A549 (cell line): ENCODE measurements around the gene ABCC5. TPM values are rescaled to one million over a fixed set of nuclear protein-coding genes. Genes with fewer than 3 reads are reported as not detected.

Source experiments
- ATAC-seq, 2 experiments: fragments of 200-7000 bp in 1 of 2; fragments of >200 bp in 1 of 2; cut with Nextera tagmentation in 1 of 2; cut with Tn5 transposase in 1 of 2; 3 replicates each; pipeline versions ENCODE4 v1.8.0 to v1.9.1; 2018 to 2020; ENCODE audit warnings: mild to moderate bottlenecking in 1 of 2, moderate library complexity in 1 of 2
- CTCF ChIA-PET: fragments of 300-600 bp; sonication (Branson Sonifier 250); formaldehyde crosslinking; extraction: SDS; loops from one replicate; lab custom pipeline; 2021; ENCODE audit warnings: antibody characterized with exemption, inconsistent platforms; lab: Yijun Ruan, JAX
- POLR2A ChIA-PET: fragments of 350-600 bp; formaldehyde crosslinking; extraction: SDS; loops from one replicate; lab custom pipeline; 2021; ENCODE audit warnings: antibody characterized with exemption, inconsistent platforms; lab: Yijun Ruan, JAX
- DNase-seq, 2 experiments: peaks; one replicate each; pipeline versions ENCODE4 v3.0.0 to v3.0.0-alpha.2; 2011 to 2016; ENCODE audit warnings: low read depth in 1 of 2, low spot score in 1 of 2
- FAIRE-seq: peaks from 2 replicates; lab custom pipeline; 2011; peaks lifted over from hg19 to GRCh38; lab: Jason Lieb, UNC
- H3K27ac ChIP-seq, 2 experiments: fragments of >200 bp; sonication (Bioruptor Twin); formaldehyde crosslinking; 3 replicates each; pipeline ENCODE4 v1.5.1; 2016 to 2017
- H3K4me1 ChIP-seq: fragments of >200 bp; sonication (Bioruptor Twin); formaldehyde crosslinking; 3 replicates; pipeline ENCODE4 v1.6.1; 2016
- H3K4me2 ChIP-seq: fragments of >200 bp; sonication (Bioruptor Twin); formaldehyde crosslinking; 3 replicates; pipeline ENCODE4 v1.6.1; 2016
- H3K4me3 ChIP-seq: fragments of >200 bp; sonication (Bioruptor Twin); formaldehyde crosslinking; 3 replicates; pipeline ENCODE4 v1.5.1; 2016
- H3K9me3 ChIP-seq: fragments of >200 bp; sonication (Bioruptor Twin); formaldehyde crosslinking; 3 replicates; pipeline ENCODE4 v1.6.1; 2016
- CBX2 ChIP-seq: fragments of 200-600 bp; sonication (generic); IDR thresholded peaks from 2 replicates; pipeline ENCODE4 v1.6.1; 2016; ENCODE audit warnings: low read depth, mild to moderate bottlenecking, borderline replicate concordance
- CBX8 ChIP-seq: fragments of 200-600 bp; sonication (generic); IDR thresholded peaks from 2 replicates; pipeline ENCODE4 v1.6.1; 2016
- E2F6 ChIP-seq: IDR thresholded peaks from 2 replicates; pipeline ENCODE4 v1.6.1; 2012; ENCODE audit warnings: low read depth, borderline replicate concordance
- EP300 ChIP-seq, 2 experiments: fragments of >200 bp; sonication (Bioruptor Twin); formaldehyde crosslinking; IDR thresholded peaks; 2 replicates in 1 of 2; 3 replicates in 1 of 2; pipeline ENCODE4 v1.6.1; 2016 to 2017
- FOSL2 ChIP-seq, 2 experiments: fragments of 450-650 bp in 1 of 2; fragments of >200 bp in 1 of 2; sonication (Bioruptor Twin) in 1 of 2; formaldehyde crosslinking; IDR thresholded peaks; 2 replicates each; pipeline versions ENCODE4 v1.5.0 to v1.6.1; 2016 to 2020; ENCODE audit warnings: mild to moderate bottlenecking in 1 of 2, moderate library complexity in 1 of 2
- GATA3 ChIP-seq: IDR thresholded peaks from 2 replicates; pipeline ENCODE4 v1.6.1; 2012; ENCODE audit warnings: borderline replicate concordance
- HES2 ChIP-seq: fragments of >200 bp; sonication (Bioruptor Twin); formaldehyde crosslinking; IDR thresholded peaks from 2 replicates; pipeline ENCODE4 v1.6.1; 2016
- HMGXB4 ChIP-seq: fragments of 250-450 bp; sonication (Bioruptor Pico); IDR thresholded peaks from 2 replicates; pipeline ENCODE4 v1.5.0; 2021; ENCODE audit warnings: mild to moderate bottlenecking, moderate library complexity, borderline replicate concordance
- HOXB13 ChIP-seq: fragments of 250-450 bp; sonication (Bioruptor Pico); IDR thresholded peaks from 2 replicates; pipeline ENCODE4 v1.5.0; 2020; ENCODE audit warnings: low read depth, mild to moderate bottlenecking, moderate library complexity
- JUN ChIP-seq, 2 experiments: fragments of >200 bp; sonication (Bioruptor Twin); formaldehyde crosslinking; IDR thresholded peaks; 2 replicates in 1 of 2; 3 replicates in 1 of 2; pipeline ENCODE4 v1.6.1; 2016 to 2017
- MAX ChIP-seq: IDR thresholded peaks from 2 replicates; pipeline ENCODE4 v1.6.1; 2012
- NFE2L2 ChIP-seq: fragments of 150-350 bp; conservative IDR thresholded peaks from 2 replicates; pipeline ENCODE4 v1.6.1; 2014; ENCODE audit warnings: low read length
- NR3C1 ChIP-seq: fragments of >200 bp; sonication (Bioruptor Twin); formaldehyde crosslinking; IDR thresholded peaks from 3 replicates; pipeline ENCODE4 v1.6.1; 2017
- POLR2A ChIP-seq: IDR thresholded peaks from 2 replicates; pipeline ENCODE4 v1.6.1; 2012; ENCODE audit warnings: mild to moderate bottlenecking, low read length
- POLR2AphosphoS2 ChIP-seq: conservative IDR thresholded peaks from 2 replicates; pipeline ENCODE4 v1.6.1; 2012; ENCODE audit warnings: low read length, improper control_type of control experiment, inconsistent platforms
- RFX5 ChIP-seq: fragments of 450-650 bp; IDR thresholded peaks from 2 replicates; pipeline ENCODE4 v1.7.1; 2014; ENCODE audit warnings: antibody characterized with exemption, mild to moderate bottlenecking, moderate library complexity
- SREBF2 ChIP-seq: fragments of 450-650 bp; IDR thresholded peaks from 2 replicates; pipeline ENCODE4 v1.6.1; 2014; ENCODE audit warnings: mild to moderate bottlenecking, moderate library complexity
- ZNF302 ChIP-seq: fragments of 250-450 bp; sonication (Bioruptor Pico); IDR thresholded peaks from 2 replicates; pipeline ENCODE4 v1.9.0; 2021; ENCODE audit warnings: inconsistent platforms, mild to moderate bottlenecking, moderate library complexity
- ZSCAN20 ChIP-seq: fragments of 250-450 bp; sonication (Bioruptor Pico); IDR thresholded peaks from 2 replicates; pipeline ENCODE4 v1.8.0; 2022; ENCODE audit warnings: mild to moderate bottlenecking, moderate library complexity
- WGBS: methylation state at CpG from one replicate; pipeline ENCODE4 v1.1.6; 2017; ENCODE audit errors: missing lambda C conversion rate; 5-methylcytosine and 5-hydroxymethylcytosine counted together
- polyA plus RNA-seq, 4 experiments: library from polyadenylated mRNA; depleted of rRNA in 3 of 4; stranded (reverse); fragments of >200 nt; fragmentation: RNase III in 1 of 4; extraction: RNeasy Plus Mini Kit Qiagen cat#74134 plus additional on column Dnase treatment in 1 of 4; gene quantifications; 2 replicates in 3 of 4; 3 replicates in 1 of 4; pipeline ENCODE4 v1.2.3, GENCODE V29; 2011 to 2017

Gene ABCC5
- polyA plus RNA-seq, 2 of the 4 experiments (the other 2 are of a cell fraction), result 14.2 to 20.7 TPM

- TF ChIP-seq CBX8 (no peak), NR3C1 (no peak), E2F6 (no peak), JUN (IDR thresholded peaks at IDR 0.05) (no peak), FOSL2 (IDR thresholded peaks at IDR 0.05) (no peak), FOSL2 (CRISPR knock-in tag; IDR thresholded peaks at IDR 0.05) (no peak), GATA3 (no peak), POLR2A (no peak), MAX (no peak), ZNF302 (no peak), ZSCAN20 (no peak)
- ChIA-PET CTCF (interaction anchor here (1.3 to 4.9 kb wide), 5 partner anchors 8 to 397 kb away, joined by 5 to 35 read pairs (median 7); partner anchors contain the start of genes ABCC5 and PARL), POLR2A (no interaction called here)
- no peaks in the 10 kb centered on the region for H3K9me3 ChIP-seq
- H3K27ac ChIP-seq, result no peak overlapping the region
- no peak for ATAC-seq
- no peaks in the 10 kb centered on the region for H3K4me1 ChIP-seq
- DNase-seq, result no peak
- no peak overlapping the region for H3K4me2 ChIP-seq
- no peak overlapping the region for H3K4me3 ChIP-seq
- WGBS, result 75% methylated on average over 9 of the region's 9 CpGs
- FAIRE-seq, result no peak
Observed at GRCh38 chr3:183892610-183893214, 125.0 kb downstream of the ABCC5 start.

- Histone ChIP-seq H3K4me3 (no peak overlapping the region), H3K4me1 (peaks cover 15% of the 10 kb centered on the region; the same call in 2 of the 3 replicates), H3K27ac (no peak overlapping the region), H3K9me3 (no peaks in the 10 kb centered on the region), H3K4me2 (no peak overlapping the region; the same call in 2 of the 3 replicates)
- ChIA-PET POLR2A (interaction anchor here (1.2 kb wide), 1 partner anchor 188 kb away, joined by 3 read pairs; the partner anchor contains the start of gene YEATS2), CTCF (interaction anchor here (1.0 to 5.6 kb wide), 14 partner anchors 11 to 408 kb away, joined by 3 to 49 read pairs (median 6); partner anchors contain the start of gene ABCC5)
- FAIRE-seq, result no peak
- ATAC-seq, result no peak
- 92% methylated on average over 10 of the region's 10 CpGs for WGBS
- no peak for DNase-seq
- TF ChIP-seq RFX5 (no peak), NFE2L2 (no peak), E2F6 (no peak), NR3C1 (no peak), SREBF2 (no peak), HOXB13 (CRISPR knock-in tag) (no peak), GATA3 (no peak), EP300 (IDR thresholded peaks at IDR 0.05) (no peak), CBX2 (no peak), HMGXB4 (no peak), HES2 (no peak), POLR2AphosphoS2 (no peak), ZSCAN20 (no peak)
Observed at GRCh38 chr3:183885766-183886165, 131.9 kb downstream of the ABCC5 start.
